ENCODE data around the gene AMMECR1L.
"Not testable (repeated sequence)": the region's sequence is repeated elsewhere in the genome, so short reads cannot be mapped to it uniquely, and the experiment has no call there.

Gene AMMECR1L

DNA sequence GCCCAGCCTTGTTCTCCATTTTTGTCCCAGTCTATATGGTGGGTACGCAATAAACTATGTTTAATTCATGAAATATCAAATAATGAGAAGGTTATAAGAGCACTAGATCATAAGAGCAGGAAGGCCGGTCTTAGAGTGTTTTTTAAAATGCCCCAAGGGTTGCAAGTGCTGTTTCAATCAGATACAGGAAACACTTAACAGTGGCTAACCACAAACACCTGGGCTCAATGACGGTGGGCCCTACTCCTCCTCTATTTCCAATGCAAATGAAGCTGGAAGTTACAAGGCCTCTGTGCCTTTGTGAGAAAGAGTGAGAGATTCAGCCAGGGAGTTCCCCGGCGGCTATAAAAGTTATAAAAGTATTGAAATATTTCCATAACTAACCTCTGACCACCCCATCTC, 55.9 kb downstream of the AMMECR1L start:
- DNase-seq, result peak; percentile 64

GRCh38 chr2:127826708-127827107, 59.0 kb downstream of the AMMECR1L start:
- DNase-seq, result not testable (repeated sequence)

DNA sequence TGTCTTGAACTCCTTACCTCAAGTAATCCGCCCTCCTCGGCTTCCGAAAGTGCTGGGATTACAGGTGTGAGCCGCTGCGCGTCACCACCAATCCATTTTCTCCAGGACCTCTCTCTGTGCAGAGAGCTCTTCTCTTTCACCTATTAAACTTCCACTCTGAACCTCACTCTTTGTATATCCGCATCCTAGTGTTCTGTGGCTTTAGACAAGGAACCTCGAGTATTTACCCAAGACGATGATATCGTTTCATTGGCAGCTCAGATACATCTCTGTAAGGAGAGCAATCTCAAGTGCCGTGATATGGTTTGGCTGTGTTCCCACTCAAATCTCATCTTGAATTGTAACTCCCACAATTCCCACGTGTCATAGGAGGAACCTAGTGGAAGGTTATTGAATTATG, 59.7 kb downstream of the AMMECR1L start:
- DNase-seq, result no peak

- no peak for DNase-seq
Measured at GRCh38 chr2:127820080-127820668, 65.6 kb downstream of the AMMECR1L start.

- DNase-seq, result no peak
Measured at GRCh38 chr2:127818794-127819425, 66.8 kb downstream of the AMMECR1L start.

DNA sequence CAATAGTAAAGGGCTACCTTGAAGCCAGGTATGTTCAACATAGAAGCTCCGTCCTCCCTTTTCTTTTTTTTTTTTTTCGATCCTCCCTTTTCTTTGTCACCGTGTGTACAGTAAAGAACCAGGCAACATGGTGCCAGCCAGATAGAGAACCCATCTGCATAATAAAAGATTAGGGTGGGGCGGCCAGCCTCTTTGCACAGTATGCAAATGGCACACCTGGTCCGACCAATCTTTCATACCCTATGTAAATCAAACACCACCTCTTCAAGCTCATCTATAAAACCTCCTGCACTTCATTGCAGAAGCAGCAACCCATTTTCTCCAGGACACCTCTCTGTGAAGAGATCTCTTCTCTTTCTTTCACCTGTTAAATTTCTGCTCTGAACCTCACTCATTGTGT, 67.5 kb downstream of the AMMECR1L start:
- DNase-seq, result no peak

- DNase-seq, result no peak
Measured at GRCh38 chr2:127814677-127815076, 71.1 kb downstream of the AMMECR1L start.

DNA sequence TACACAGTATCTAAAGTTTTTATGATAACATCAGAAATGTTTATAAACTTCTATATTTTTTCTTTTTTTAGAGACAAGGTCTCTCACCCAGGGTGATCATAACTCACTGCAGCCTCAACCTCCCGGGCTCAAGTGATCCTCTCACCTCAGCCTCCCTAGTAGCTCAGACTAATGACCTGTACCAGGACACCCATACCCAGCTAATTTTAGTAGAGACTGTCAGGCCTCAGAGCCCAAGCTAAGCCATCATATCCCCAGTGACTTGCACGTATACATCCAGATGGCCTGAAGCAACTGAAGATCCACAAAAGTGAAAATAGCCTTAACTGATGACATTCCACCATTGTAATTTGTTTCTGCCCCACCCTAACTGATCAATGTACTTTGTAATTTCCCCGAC, 73.3 kb downstream of the AMMECR1L start:
- not testable (repeated sequence) for DNase-seq
